Parathyroid adenoma (tissue), 2 donors: ENCODE data around the gene ZNF43.
"Not testable (repeated sequence)": the region's sequence is repeated elsewhere in the genome, so short reads cannot be mapped to it uniquely, and the experiment has no call there.

ENCODE experiments used
- H2AFZ ChIP-seq: fragments of 300-600 bp; sonication (generic); one replicate; pipeline ENCODE4 v1.7.0; 2017; ENCODE audit warnings: antibody characterized with exemption, mild to moderate bottlenecking
- H3K27ac ChIP-seq: fragments of 300-600 bp; sonication (generic); one replicate; pipeline ENCODE4 v1.7.0; 2017
- H3K27me3 ChIP-seq: fragments of 300-600 bp; sonication (generic); one replicate; pipeline ENCODE4 v1.7.0; 2017; ENCODE audit warnings: low read length; ENCODE audit not compliant: control insufficient read depth, insufficient read depth
- H3K36me3 ChIP-seq: fragments of 300-600 bp; sonication (generic); one replicate; pipeline ENCODE4 v1.7.0; 2017; ENCODE audit warnings: low read length; ENCODE audit not compliant: control insufficient read depth, insufficient read depth
- H3K4me1 ChIP-seq: fragments of 300-600 bp; sonication (generic); one replicate; pipeline ENCODE4 v1.7.0; 2017; ENCODE audit warnings: control low read depth
- H3K4me2 ChIP-seq: fragments of 300-600 bp; sonication (generic); one replicate; pipeline ENCODE4 v1.7.0; 2017; ENCODE audit warnings: low read length
- H3K4me3 ChIP-seq: fragments of 300-600 bp; sonication (generic); one replicate; pipeline ENCODE4 v1.7.0; 2017; ENCODE audit warnings: low read depth, low read length
- H3K79me2 ChIP-seq: fragments of 300-600 bp; sonication (generic); one replicate; pipeline ENCODE4 v1.7.0; 2017; ENCODE audit warnings: control low read depth
- H3K9ac ChIP-seq: fragments of 300-600 bp; sonication (generic); one replicate; pipeline ENCODE4 v1.7.0; 2017; ENCODE audit warnings: mild to moderate bottlenecking
- H3K9me3 ChIP-seq: fragments of 300-600 bp; sonication (generic); one replicate; pipeline ENCODE4 v1.7.0; 2017; ENCODE audit warnings: low read length; ENCODE audit not compliant: control insufficient read depth
- TF ChIP-seq, protein P1 (sequence below): fragments of 300-600 bp; sonication (generic); IDR thresholded peaks from one replicate; pipeline ENCODE4 v1.7.0; 2017; ENCODE audit warnings: antibody characterized with exemption, mild to moderate bottlenecking
- donor health status: primary hyperparathyroidism.

Gene ZNF43

GRCh38 chr19:21877976-21878375, 42.0 kb upstream of the ZNF43 start:
- TF ChIP-seq, protein P1, sequence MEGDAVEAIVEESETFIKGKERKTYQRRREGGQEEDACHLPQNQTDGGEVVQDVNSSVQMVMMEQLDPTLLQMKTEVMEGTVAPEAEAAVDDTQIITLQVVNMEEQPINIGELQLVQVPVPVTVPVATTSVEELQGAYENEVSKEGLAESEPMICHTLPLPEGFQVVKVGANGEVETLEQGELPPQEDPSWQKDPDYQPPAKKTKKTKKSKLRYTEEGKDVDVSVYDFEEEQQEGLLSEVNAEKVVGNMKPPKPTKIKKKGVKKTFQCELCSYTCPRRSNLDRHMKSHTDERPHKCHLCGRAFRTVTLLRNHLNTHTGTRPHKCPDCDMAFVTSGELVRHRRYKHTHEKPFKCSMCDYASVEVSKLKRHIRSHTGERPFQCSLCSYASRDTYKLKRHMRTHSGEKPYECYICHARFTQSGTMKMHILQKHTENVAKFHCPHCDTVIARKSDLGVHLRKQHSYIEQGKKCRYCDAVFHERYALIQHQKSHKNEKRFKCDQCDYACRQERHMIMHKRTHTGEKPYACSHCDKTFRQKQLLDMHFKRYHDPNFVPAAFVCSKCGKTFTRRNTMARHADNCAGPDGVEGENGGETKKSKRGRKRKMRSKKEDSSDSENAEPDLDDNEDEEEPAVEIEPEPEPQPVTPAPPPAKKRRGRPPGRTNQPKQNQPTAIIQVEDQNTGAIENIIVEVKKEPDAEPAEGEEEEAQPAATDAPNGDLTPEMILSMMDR, result no peak
- Histone ChIP-seq H3K9ac (no peak overlapping the region), H3K4me1 (no peaks in the 10 kb centered on the region), H3K4me3 (no peak overlapping the region), H3K27me3 (no peaks in the 10 kb centered on the region), H3K9me3 (no peaks in the 10 kb centered on the region), H3K79me2 (no peaks in the 10 kb centered on the region), H3K36me3 (no peaks in the 10 kb centered on the region), H3K4me2 (no peak overlapping the region), H2AFZ (no peak overlapping the region), H3K27ac (no peak overlapping the region)

- not testable (repeated sequence) for H3K9me3 ChIP-seq, H3K9ac ChIP-seq, H3K4me2 ChIP-seq, H3K4me1 ChIP-seq, H3K27ac ChIP-seq, H3K36me3 ChIP-seq, H2AFZ ChIP-seq, H3K4me3 ChIP-seq, H3K27me3 ChIP-seq, H3K79me2 ChIP-seq
Observed at GRCh38 chr19:21876608-21877007, 40.6 kb upstream of the ZNF43 start.

GRCh38 chr19:21856773-21857514, 21.0 kb upstream of the ZNF43 start:
- Histone ChIP-seq H3K36me3 (no peaks in the 10 kb centered on the region), H3K9ac (no peak overlapping the region), H3K4me3 (no peak overlapping the region), H2AFZ (no peak overlapping the region), H3K4me2 (no peak overlapping the region), H3K79me2 (no peaks in the 10 kb centered on the region), H3K4me1 (no peaks in the 10 kb centered on the region), H3K27me3 (no peaks in the 10 kb centered on the region), H3K27ac (no peak overlapping the region), H3K9me3 (no peaks in the 10 kb centered on the region)
- TF ChIP-seq, protein P1, result no peak

DNA sequence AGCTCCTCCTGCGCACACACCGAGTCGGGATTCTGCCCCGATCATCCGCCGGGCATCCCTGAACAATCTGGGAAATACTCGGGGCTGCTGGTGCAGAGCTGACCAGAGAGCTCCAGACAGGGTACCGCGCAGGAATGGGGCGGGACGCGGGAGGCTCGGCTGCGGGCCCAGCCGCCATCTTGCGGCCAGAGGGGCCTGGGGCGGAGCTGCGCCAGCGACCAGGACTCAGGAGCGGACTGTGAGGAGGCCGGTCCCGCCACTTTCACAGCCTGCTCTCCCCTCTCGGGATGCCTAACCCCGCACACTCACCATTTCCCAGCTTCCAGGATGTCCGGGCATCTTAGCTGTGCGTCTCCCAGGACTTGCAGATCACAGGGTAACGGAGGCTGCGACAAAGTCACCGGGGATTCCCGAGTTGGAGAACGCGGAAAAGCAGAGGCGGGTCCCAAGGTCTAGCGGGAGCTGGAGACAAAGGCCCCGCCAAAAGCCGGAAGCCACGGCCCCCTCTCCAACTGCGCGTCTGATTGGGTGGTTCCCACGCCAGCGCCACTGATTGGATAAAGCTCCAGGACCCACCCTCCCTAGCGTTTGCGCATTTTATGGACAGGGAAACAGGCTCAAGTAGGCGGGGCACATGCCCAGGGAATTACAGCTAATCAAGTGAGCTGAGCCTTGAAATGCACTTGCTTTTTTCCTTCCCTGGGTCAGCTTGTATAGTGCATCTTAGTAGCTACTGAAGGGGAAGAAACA, 15.8 kb upstream of the ZNF43 start:
- Histone ChIP-seq H3K4me3 (peak overlapping the region; percentile 90), H3K27me3 (no peaks in the 10 kb centered on the region), H3K27ac (peak overlapping the region; percentile 53), H3K79me2 (no peaks in the 10 kb centered on the region), H3K4me2 (peak overlapping the region; percentile 72), H3K4me1 (no peaks in the 10 kb centered on the region), H3K36me3 (no peaks in the 10 kb centered on the region), H3K9ac (peak overlapping the region; percentile 28), H3K9me3 (no peaks in the 10 kb centered on the region), H2AFZ (peak overlapping the region; percentile 94)
- TF ChIP-seq, protein P1, result no peak

- no peaks in the 10 kb centered on the region for H3K36me3 ChIP-seq
- H3K27ac ChIP-seq, result no peak overlapping the region
- peak overlapping the region; percentile 94 for H2AFZ ChIP-seq
- H3K4me3 ChIP-seq, result peak overlapping the region; percentile 90
- no peaks in the 10 kb centered on the region for H3K4me1 ChIP-seq
- TF ChIP-seq, protein P1, result no peak
- no peaks in the 10 kb centered on the region for H3K9me3 ChIP-seq
- H3K9ac ChIP-seq, result no peak overlapping the region
- no peaks in the 10 kb centered on the region for H3K79me2 ChIP-seq
- no peaks in the 10 kb centered on the region for H3K27me3 ChIP-seq
- no peak overlapping the region for H3K4me2 ChIP-seq
Observed at GRCh38 chr19:21850656-21851255, 14.8 kb upstream of the ZNF43 start.
